A549 (cell line): ENCODE results near the gene XPR1. TPM values are rescaled to one million over a fixed set of nuclear protein-coding genes. Genes with fewer than 3 reads are reported as not detected.

Experiments used
- ATAC-seq, 2 experiments: fragments of 200-7000 bp in 1 of 2; fragments of >200 bp in 1 of 2; cut with Nextera tagmentation in 1 of 2; cut with Tn5 transposase in 1 of 2; 3 replicates each; pipeline versions ENCODE4 v1.8.0 to v1.9.1; 2018 to 2020; ENCODE audit warnings: mild to moderate bottlenecking in 1 of 2, moderate library complexity in 1 of 2
- CTCF ChIA-PET: fragments of 300-600 bp; sonication (Branson Sonifier 250); formaldehyde crosslinking; extraction: SDS; loops from one replicate; lab custom pipeline; 2021; ENCODE audit warnings: antibody characterized with exemption, inconsistent platforms; lab: Yijun Ruan, JAX
- POLR2A ChIA-PET: fragments of 350-600 bp; formaldehyde crosslinking; extraction: SDS; loops from one replicate; lab custom pipeline; 2021; ENCODE audit warnings: antibody characterized with exemption, inconsistent platforms; lab: Yijun Ruan, JAX
- DNase-seq, 2 experiments: peaks; one replicate each; pipeline versions ENCODE4 v3.0.0 to v3.0.0-alpha.2; 2011 to 2016; ENCODE audit warnings: low read depth in 1 of 2, low spot score in 1 of 2
- FAIRE-seq: peaks from 2 replicates; lab custom pipeline; 2011; peaks lifted over from hg19 to GRCh38; lab: Jason Lieb, UNC
- H3K27ac ChIP-seq, 2 experiments: fragments of >200 bp; sonication (Bioruptor Twin); formaldehyde crosslinking; 3 replicates each; pipeline ENCODE4 v1.5.1; 2016 to 2017
- H3K4me1 ChIP-seq: fragments of >200 bp; sonication (Bioruptor Twin); formaldehyde crosslinking; 3 replicates; pipeline ENCODE4 v1.6.1; 2016
- H3K4me2 ChIP-seq: fragments of >200 bp; sonication (Bioruptor Twin); formaldehyde crosslinking; 3 replicates; pipeline ENCODE4 v1.6.1; 2016
- H3K4me3 ChIP-seq: fragments of >200 bp; sonication (Bioruptor Twin); formaldehyde crosslinking; 3 replicates; pipeline ENCODE4 v1.5.1; 2016
- H3K9me3 ChIP-seq: fragments of >200 bp; sonication (Bioruptor Twin); formaldehyde crosslinking; 3 replicates; pipeline ENCODE4 v1.6.1; 2016
- EP300 ChIP-seq, 2 experiments: fragments of >200 bp; sonication (Bioruptor Twin); formaldehyde crosslinking; IDR thresholded peaks; 2 replicates in 1 of 2; 3 replicates in 1 of 2; pipeline ENCODE4 v1.6.1; 2016 to 2017
- FOSL2 ChIP-seq, 2 experiments: fragments of 450-650 bp in 1 of 2; fragments of >200 bp in 1 of 2; sonication (Bioruptor Twin) in 1 of 2; formaldehyde crosslinking; IDR thresholded peaks; 2 replicates each; pipeline versions ENCODE4 v1.5.0 to v1.6.1; 2016 to 2020; ENCODE audit warnings: mild to moderate bottlenecking in 1 of 2, moderate library complexity in 1 of 2
- HDAC2 ChIP-seq: fragments of 200-600 bp; sonication (generic); IDR thresholded peaks from 2 replicates; pipeline ENCODE4 v1.6.1; 2016
- HOXB13 ChIP-seq: fragments of 250-450 bp; sonication (Bioruptor Pico); IDR thresholded peaks from 2 replicates; pipeline ENCODE4 v1.5.0; 2020; ENCODE audit warnings: low read depth, mild to moderate bottlenecking, moderate library complexity
- HOXB5 ChIP-seq: fragments of 250-450 bp; sonication (Bioruptor Pico); IDR thresholded peaks from 2 replicates; pipeline ENCODE4 v1.5.0; 2020; ENCODE audit warnings: mild to moderate bottlenecking, moderate library complexity
- JUN ChIP-seq, 2 experiments: fragments of >200 bp; sonication (Bioruptor Twin); formaldehyde crosslinking; IDR thresholded peaks; 2 replicates in 1 of 2; 3 replicates in 1 of 2; pipeline ENCODE4 v1.6.1; 2016 to 2017
- JUNB ChIP-seq: fragments of >200 bp; sonication (Bioruptor Twin); formaldehyde crosslinking; IDR thresholded peaks from 2 replicates; pipeline ENCODE4 v1.6.1; 2016
- MAFK ChIP-seq: fragments of 450-650 bp; IDR thresholded peaks from 2 replicates; pipeline ENCODE4 v1.6.1; 2014; ENCODE audit not compliant: partially characterized antibody
- MAZ ChIP-seq: fragments of 150-350 bp; IDR thresholded peaks from 2 replicates; pipeline ENCODE4 v1.6.1; 2014; ENCODE audit warnings: antibody characterized with exemption, low read depth, low read length, borderline replicate concordance
- NFE2L2 ChIP-seq: fragments of 150-350 bp; conservative IDR thresholded peaks from 2 replicates; pipeline ENCODE4 v1.6.1; 2014; ENCODE audit warnings: low read length
- PBX3 ChIP-seq: IDR thresholded peaks from 2 replicates; pipeline ENCODE4 v1.6.1; 2012
- POLR2AphosphoS2 ChIP-seq: conservative IDR thresholded peaks from 2 replicates; pipeline ENCODE4 v1.6.1; 2012; ENCODE audit warnings: low read length, improper control_type of control experiment, inconsistent platforms
- RAD21 ChIP-seq, 2 experiments: fragments of >200 bp in 1 of 2; sonication (Bioruptor Twin) in 1 of 2; formaldehyde crosslinking in 1 of 2; IDR thresholded peaks in 1 of 2; conservative IDR thresholded peaks in 1 of 2; 2 replicates in 1 of 2; 3 replicates in 1 of 2; pipeline ENCODE4 v1.6.1; 2012 to 2018; ENCODE audit warnings: inconsistent platforms in 1 of 2
- RARB ChIP-seq: fragments of 250-450 bp; sonication (Bioruptor Pico); IDR thresholded peaks from 2 replicates; pipeline ENCODE4 v1.8.0; 2021; ENCODE audit warnings: mild to moderate bottlenecking, moderate library complexity
- SMC3 ChIP-seq: fragments of >200 bp; sonication (Bioruptor Twin); formaldehyde crosslinking; IDR thresholded peaks from 3 replicates; pipeline ENCODE4 v1.6.1; 2018; ENCODE audit warnings: inconsistent platforms
- SREBF2 ChIP-seq: fragments of 450-650 bp; IDR thresholded peaks from 2 replicates; pipeline ENCODE4 v1.6.1; 2014; ENCODE audit warnings: mild to moderate bottlenecking, moderate library complexity
- USF2 ChIP-seq: fragments of 450-650 bp; IDR thresholded peaks from 2 replicates; pipeline ENCODE4 v1.6.1; 2014; ENCODE audit warnings: antibody characterized with exemption
- WGBS: methylation state at CpG from one replicate; pipeline ENCODE4 v1.1.6; 2017; ENCODE audit errors: missing lambda C conversion rate; 5-methylcytosine and 5-hydroxymethylcytosine counted together
- polyA plus RNA-seq, 4 experiments: library from polyadenylated mRNA; depleted of rRNA in 3 of 4; stranded (reverse); fragments of >200 nt; fragmentation: RNase III in 1 of 4; extraction: RNeasy Plus Mini Kit Qiagen cat#74134 plus additional on column Dnase treatment in 1 of 4; gene quantifications; 2 replicates in 3 of 4; 3 replicates in 1 of 4; pipeline ENCODE4 v1.2.3, GENCODE V29; 2011 to 2017
- TF ChIP-seq, protein P1 (sequence below): fragments of >200 bp; sonication (Bioruptor Twin); formaldehyde crosslinking; IDR thresholded peaks from 3 replicates; pipeline ENCODE4 v1.6.1; 2016
- TF ChIP-seq, protein P2 (sequence below): fragments of 250-450 bp; sonication (Bioruptor Pico); IDR thresholded peaks from 2 replicates; pipeline ENCODE4 v1.5.0; 2020; ENCODE audit warnings: low read depth, mild to moderate bottlenecking, moderate library complexity

XPR1 gene
- polyA plus RNA-seq, 2 of the 4 experiments (the other 2 are of a cell fraction) = 37.5 to 86.1 TPM

DNA sequence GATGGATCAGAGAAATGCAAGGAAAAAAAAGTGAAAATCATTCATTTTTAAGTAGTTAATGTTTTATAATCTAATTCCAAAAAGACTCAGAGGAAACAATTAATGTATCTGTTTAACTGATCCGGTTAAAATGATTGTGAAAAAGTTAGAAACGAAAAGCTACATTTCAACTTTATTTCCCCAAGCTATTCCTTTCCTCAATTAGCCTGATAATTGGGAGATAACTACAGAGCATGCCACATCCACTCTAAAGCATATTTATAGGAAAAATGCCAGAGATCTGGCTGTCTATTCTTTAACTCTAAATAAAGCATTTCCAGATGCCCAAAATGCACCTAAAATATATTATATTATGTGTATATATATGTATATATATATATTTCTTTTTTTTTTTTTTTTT is 35.9 kb upstream of the XPR1 start:
- DNase-seq = no peak
- H3K9me3 ChIP-seq = no peaks in the 10 kb centered on the region
- POLR2A ChIA-PET = no interaction called here
- H3K4me2 ChIP-seq = no peak overlapping the region
- TF ChIP-seq RARB (CRISPR knock-in tag) (no peak), SMC3 (no peak), HDAC2 (no peak)
- TF ChIP-seq, all 56 proteins: peak for 0
- Histone ChIP-seq H3K4me3 (no peak overlapping the region), H3K27ac (peak overlapping the region in 1 of 2 experiments; percentile 1; a peak in 1 of 6 replicates), H3K4me1 (peaks cover 51% of the 10 kb centered on the region)
- FAIRE-seq (no peak), ATAC-seq (no peak)
- CTCF ChIA-PET = interaction anchor here (1.2 to 1.6 kb wide), 2 partner anchors 39 to 63 kb away, joined by 3 to 5 read pairs; no protein-coding TSS in a partner anchor
- 92% methylated on average over 2 of the region's 2 CpGs for WGBS

GRCh38 chr1:180597520-180597919 is 34.3 kb upstream of the XPR1 start:
- H3K4me3 ChIP-seq = no peak overlapping the region
- CTCF ChIA-PET = no interaction called here
- H3K4me2 ChIP-seq = peak overlapping the region; percentile 84
- TF ChIP-seq, protein P1, sequence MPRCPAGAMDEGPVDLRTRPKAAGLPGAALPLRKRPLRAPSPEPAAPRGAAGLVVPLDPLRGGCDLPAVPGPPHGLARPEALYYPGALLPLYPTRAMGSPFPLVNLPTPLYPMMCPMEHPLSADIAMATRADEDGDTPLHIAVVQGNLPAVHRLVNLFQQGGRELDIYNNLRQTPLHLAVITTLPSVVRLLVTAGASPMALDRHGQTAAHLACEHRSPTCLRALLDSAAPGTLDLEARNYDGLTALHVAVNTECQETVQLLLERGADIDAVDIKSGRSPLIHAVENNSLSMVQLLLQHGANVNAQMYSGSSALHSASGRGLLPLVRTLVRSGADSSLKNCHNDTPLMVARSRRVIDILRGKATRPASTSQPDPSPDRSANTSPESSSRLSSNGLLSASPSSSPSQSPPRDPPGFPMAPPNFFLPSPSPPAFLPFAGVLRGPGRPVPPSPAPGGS = no peak
- TF ChIP-seq SREBF2 = no peak
- TF ChIP-seq HOXB5 (CRISPR knock-in tag) = no peak
- TF ChIP-seq, all 56 proteins: peak for 0
- H3K9me3 ChIP-seq = no peaks in the 10 kb centered on the region
- peak overlapping the region; percentile 76 to 90 for H3K27ac ChIP-seq
- DNase-seq (no peak), ATAC-seq (no peak), FAIRE-seq (no peak)
- POLR2A ChIA-PET = no interaction called here
- H3K4me1 ChIP-seq = peaks cover 52% of the 10 kb centered on the region

GRCh38 chr1:180598333-180598974 is 33.4 kb upstream of the XPR1 start:
- Histone ChIP-seq H3K27ac (peak overlapping the region; percentile 76 to 90), H3K4me1 (peaks cover 52% of the 10 kb centered on the region), H3K4me3 (peak overlapping the region; percentile 21; the same call in 2 of the 3 replicates), H3K9me3 (no peaks in the 10 kb centered on the region), H3K4me2 (peak overlapping the region; percentile 84)
- ChIA-PET POLR2A (interaction anchor here (0.6 to 1.4 kb wide), 2 partner anchors 33 to 38 kb away, joined by 3 to 9 read pairs; partner anchors contain the start of gene XPR1), CTCF (interaction anchor here (0.7 kb wide), 1 partner anchor 11 kb away, joined by 3 read pairs; no protein-coding TSS in a partner anchor)
- TF ChIP-seq JUNB (peak; percentile 59), NFE2L2 (no peak), HOXB13 (CRISPR knock-in tag) (no peak), JUN (IDR thresholded peaks at IDR 0.05) (peak; percentile 61 to 67; a peak in 4 of 5 replicates), RAD21 (conservative IDR thresholded peaks at IDR 0.05 in 1 of 2, IDR thresholded peaks at IDR 0.05 in 1 of 2) (peak; percentile 13 to 37; a peak in 3 of 5 replicates), FOSL2 (IDR thresholded peaks at IDR 0.05) (peak; percentile 60), FOSL2 (CRISPR knock-in tag; IDR thresholded peaks at IDR 0.05) (peak; percentile 74), EP300 (IDR thresholded peaks at IDR 0.05) (peak in 1 of 2 experiments; percentile 60; a peak in 1 of 5 replicates), POLR2AphosphoS2 (no peak)
- TF ChIP-seq, protein P2, sequence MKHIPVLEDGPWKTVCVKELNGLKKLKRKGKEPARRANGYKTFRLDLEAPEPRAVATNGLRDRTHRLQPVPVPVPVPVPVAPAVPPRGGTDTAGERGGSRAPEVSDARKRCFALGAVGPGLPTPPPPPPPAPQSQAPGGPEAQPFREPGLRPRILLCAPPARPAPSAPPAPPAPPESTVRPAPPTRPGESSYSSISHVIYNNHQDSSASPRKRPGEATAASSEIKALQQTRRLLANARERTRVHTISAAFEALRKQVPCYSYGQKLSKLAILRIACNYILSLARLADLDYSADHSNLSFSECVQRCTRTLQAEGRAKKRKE = no peak
- FAIRE-seq (peak; percentile 39), DNase-seq (peak; percentile 76 to 77), ATAC-seq (peak; percentile 90)
- under 1% methylated on average over 6 of the region's 6 CpGs for WGBS

GRCh38 chr1:180600343-180600742 is 31.5 kb upstream of the XPR1 start:
- DNase-seq (no peak), FAIRE-seq (no peak), ATAC-seq (no peak)
- TF ChIP-seq MAZ (no peak), USF2 (no peak), PBX3 (no peak), MAFK (no peak)
- Histone ChIP-seq H3K4me2 (peak overlapping the region; percentile 84), H3K4me1 (peaks cover 41% of the 10 kb centered on the region), H3K4me3 (no peak overlapping the region), H3K9me3 (no peaks in the 10 kb centered on the region), H3K27ac (peak overlapping the region; percentile 76 to 90)
- ChIA-PET CTCF (no interaction called here), POLR2A (no interaction called here)
- 94% methylated on average over 1 of the region's 1 CpG for WGBS
